Retinal pigment epithelial cell (primary cell): ENCODE results near the gene USP32.

Experiments
- DNase-seq: peaks from one replicate; pipeline ENCODE4 v3.0.0-alpha.2; 2010; ENCODE audit warnings: low read depth
- H3K4me3 ChIP-seq: 2 replicates; pipeline ENCODE4 v1.5.1; 2011; ENCODE audit warnings: mild to moderate bottlenecking, low read length, control low read depth, moderate library complexity
- CTCF ChIP-seq: conservative IDR thresholded peaks from 2 replicates; pipeline ENCODE4 v1.5.1; 2011; ENCODE audit warnings: low read depth, low read length, control low read depth, inconsistent platforms

The USP32 gene

GRCh38 chr17:60146206-60146605 is 245.7 kb downstream of the USP32 start:
- no peak for DNase-seq
- no peak for TF ChIP-seq CTCF
- no peak overlapping the region for H3K4me3 ChIP-seq

- TF ChIP-seq CTCF, result no peak
- no peak overlapping the region for H3K4me3 ChIP-seq
- DNase-seq, result no peak
These were observed 246.7 kb downstream of the USP32 start for GRCh38 chr17:60145006-60145935.

- DNase-seq, result peak; percentile 44
- peak; percentile 85 for TF ChIP-seq CTCF
- H3K4me3 ChIP-seq, result no peak overlapping the region
These were observed 248.9 kb downstream of the USP32 start for GRCh38 chr17:60142872-60143499.

- H3K4me3 ChIP-seq, result no peak overlapping the region
- no peak for TF ChIP-seq CTCF
- DNase-seq, result no peak
These were observed 250.6 kb downstream of the USP32 start for GRCh38 chr17:60141111-60142018.

- TF ChIP-seq CTCF, result peak; percentile 70
- DNase-seq, result no peak
- H3K4me3 ChIP-seq, result no peak overlapping the region
These were observed 252.3 kb downstream of the USP32 start for GRCh38 chr17:60139438-60140285.

- no peak overlapping the region for H3K4me3 ChIP-seq
- no peak for TF ChIP-seq CTCF
- DNase-seq, result no peak
These were observed 253.0 kb downstream of the USP32 start for GRCh38 chr17:60138769-60139437.
